AG09319 (cell line): Measurements from ENCODE around the gene BMP2.

Experiments used
- DNase-seq: peaks from one replicate; pipeline ENCODE4 v3.0.0-alpha.2; 2010; ENCODE audit warnings: low read depth; ENCODE audit errors: extremely low read depth
- CTCF ChIP-seq: IDR thresholded peaks from 2 replicates; pipeline ENCODE4 v1.5.1; 2011; ENCODE audit warnings: low read depth, mild to moderate bottlenecking, inconsistent platforms, low read length, moderate library complexity

BMP2 gene

DNA sequence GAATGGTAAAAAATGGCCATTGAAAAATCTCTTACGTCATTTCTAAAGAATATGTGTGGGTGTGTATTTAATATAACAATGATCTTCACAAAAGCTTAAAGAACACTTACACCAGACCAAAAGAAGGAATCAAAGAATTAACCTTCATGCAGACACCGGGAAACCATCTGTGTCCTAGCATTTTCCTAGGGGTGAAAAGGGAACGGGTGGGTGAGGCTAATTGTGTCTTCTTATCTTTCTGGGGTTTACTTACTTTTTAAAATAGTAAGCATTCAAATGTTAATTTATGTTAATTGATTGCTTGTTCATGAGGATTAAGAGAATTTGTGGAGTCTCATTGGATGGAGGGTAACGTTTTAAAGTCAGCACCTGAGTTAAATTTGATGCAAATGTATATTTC lies 47.5 kb downstream of the BMP2 start:
- no peak for TF ChIP-seq CTCF
- DNase-seq = no peak

GRCh38 chr20:6818033-6818808 lies 50.7 kb downstream of the BMP2 start:
- no peak for DNase-seq
- no peak for TF ChIP-seq CTCF

DNA sequence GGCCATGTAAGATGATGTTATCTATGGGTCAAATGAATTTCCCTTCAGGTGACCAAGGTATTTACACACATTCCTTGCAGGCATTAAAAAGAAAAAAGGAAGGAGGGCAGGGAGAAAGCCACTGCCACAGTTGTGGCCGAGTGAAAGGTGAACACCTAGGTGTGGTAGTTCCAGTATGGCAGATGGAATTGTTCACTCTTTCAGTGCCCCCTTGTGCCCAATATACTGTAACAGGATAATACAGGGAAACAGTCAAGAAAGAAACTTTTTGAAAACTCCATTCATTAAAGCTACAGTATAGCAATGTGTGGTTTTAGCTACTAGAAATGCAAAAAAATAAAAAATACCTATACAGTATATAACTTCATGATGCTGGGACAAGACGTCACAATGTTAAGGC lies 52.1 kb downstream of the BMP2 start:
- peak; percentile 39 for TF ChIP-seq CTCF
- no peak for DNase-seq

DNA sequence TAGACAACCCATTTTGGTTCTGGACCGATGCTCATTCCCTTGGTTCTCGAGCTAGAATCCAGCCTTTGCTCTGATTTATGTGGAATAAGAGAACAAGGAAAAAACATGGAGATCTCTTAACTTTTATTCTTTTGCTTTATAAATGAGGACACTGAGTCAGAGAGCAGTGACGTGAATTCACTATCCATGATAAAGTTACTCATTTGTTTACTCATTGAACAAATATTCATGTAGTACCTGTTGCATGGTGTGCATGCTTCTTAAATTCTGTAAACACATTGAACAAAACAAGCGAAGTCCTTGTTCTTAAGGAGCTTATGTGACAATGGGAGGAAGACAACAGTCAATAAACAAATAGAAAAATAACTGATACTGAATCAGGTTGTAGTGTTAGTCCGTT lies 56.9 kb downstream of the BMP2 start:
- no peak for TF ChIP-seq CTCF
- no peak for DNase-seq

GRCh38 chr20:6827472-6827871 lies 60.0 kb downstream of the BMP2 start:
- TF ChIP-seq CTCF = no peak
- no peak for DNase-seq

GRCh38 chr20:6828794-6829423 lies 61.4 kb downstream of the BMP2 start:
- peak; percentile 16 for DNase-seq

More at GRCh38 chr20:6828794-6829423, 61.4 kb downstream of the BMP2 start:
- TF ChIP-seq CTCF = peak; percentile 73
